Stimulated activated CD8-positive, alpha-beta memory T cell treated with anti-CD3 and anti-CD28 coated beads, Interleukin-4, amount 100 ng/mL, for 24 hours (primary cell): ENCODE data around the gene TAF4.

Experiments
- DNase-seq: peaks from one replicate; pipeline ENCODE4 v3.0.0-alpha.2; 2020; ENCODE audit warnings: low read depth

The TAF4 gene

DNA sequence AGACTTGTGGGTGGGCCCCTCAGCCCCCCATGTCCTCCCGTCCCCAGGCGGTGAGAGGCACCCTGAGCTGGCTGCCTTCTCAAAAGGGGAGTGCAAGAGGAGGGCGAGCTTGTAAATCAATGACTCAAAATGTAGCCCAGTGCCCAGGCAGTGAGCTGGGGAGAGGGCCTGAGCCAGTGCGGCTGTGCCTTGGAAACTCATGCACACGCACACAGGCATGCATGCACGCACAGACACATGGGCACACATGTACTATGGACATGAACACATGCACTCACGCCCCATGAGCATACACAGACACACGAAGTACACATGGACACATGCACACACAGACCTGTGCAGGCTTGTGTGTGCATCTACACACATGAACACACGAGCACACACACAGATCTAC is 133.5 kb downstream of the TAF4 start:
- no peak for DNase-seq

DNA sequence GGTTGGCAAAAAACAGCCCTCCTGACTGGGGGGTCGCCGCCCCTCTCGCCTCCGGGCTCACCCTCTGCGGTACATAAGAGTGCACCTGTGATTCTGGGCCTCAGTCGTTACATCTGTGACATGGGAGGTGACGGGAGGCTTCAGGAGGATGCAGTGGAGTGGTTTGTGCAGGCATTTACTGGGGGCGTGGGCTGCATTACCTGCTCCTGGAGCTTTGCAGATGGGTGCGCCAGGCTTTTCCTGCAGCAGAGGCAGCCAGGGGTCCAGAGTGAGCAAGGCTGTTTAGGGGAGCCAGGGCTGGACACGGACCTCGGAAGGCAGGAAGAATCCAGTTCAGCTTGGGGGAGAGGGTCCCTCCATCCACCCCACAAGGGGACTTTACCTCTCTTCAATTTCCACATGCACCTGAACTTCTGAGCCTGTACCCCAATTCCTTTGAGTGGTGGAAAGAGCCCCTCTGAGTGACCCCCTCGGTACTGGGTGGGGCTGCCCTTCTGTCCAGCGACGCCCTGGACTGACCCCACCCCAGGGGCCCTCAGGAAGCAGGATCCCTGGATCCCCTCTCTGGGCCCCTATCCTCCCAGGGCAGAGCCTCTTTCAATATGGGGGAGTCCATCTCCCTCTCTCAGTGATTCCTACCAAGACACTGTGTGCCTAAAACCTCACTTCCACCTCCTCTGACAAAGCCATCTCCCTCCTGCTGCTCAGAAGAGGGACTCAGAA is 134.0 kb downstream of the TAF4 start:
- no peak for DNase-seq

DNA sequence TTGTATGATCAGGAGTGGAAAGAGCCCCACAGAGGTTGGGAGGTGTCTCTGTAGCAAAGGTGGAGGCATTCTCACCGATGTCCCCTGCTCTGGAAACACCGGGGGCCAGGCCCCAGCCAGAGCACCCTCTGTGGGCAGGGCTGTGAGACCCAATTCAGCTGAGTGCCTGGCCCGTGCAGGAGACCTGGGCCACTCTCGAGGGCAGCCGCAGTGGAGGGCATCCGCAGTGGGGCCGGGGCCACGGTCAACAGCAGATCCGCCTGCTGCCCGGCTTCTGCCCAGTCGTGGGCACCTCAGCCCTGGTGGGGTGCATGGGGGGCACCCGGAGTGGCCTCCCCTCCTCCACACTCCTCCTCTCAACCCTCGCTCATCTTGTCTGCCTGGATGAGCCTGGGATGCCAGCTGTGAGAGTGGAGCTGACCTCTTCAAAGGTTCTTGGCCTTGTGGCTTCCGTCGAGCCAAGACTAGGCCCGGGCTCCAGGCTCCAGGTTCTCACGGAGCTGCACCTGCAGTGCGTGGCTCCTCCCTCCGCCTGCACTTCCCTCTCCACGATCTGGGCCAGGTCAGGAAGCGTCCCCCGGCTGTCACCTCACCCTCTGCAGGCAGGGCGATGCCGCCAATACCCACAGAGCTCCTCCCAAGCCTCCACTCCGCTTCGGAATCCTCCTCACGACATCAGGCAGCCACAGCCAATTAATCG is 134.8 kb downstream of the TAF4 start:
- no peak for DNase-seq

DNA sequence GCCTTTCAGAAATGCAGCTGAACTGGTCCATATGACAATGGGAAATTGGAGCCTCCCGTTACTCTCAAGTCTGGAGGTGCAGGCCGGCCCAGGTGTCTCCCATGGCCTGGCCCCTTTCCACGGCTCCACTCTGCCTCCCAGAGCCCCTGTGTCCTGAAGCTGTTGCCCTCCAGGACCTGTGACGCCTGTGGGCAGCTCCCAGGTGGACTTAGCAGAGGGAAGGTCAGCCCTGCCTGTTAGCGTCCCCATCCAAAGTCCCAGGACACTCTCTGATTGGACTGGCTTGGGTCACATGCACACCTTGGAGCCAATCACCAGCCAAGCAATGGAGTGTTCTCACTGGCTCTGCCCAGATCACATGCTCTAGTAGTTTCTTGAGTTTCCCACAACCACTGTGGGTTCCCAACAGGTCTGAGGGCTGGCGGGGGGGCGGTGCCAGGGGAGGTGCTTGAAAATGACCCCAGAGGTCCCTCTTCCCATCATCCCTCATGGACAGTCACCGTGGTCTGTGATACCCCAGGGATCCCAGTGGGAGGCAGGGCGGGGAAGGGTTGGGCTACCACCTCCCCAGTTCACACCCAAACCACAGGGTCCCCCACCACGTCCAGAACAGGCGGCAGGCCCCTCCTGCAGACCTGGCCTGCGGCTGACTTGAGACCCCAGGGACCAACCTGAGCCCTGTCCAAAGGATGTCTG is 135.6 kb downstream of the TAF4 start:
- DNase-seq = no peak

DNA sequence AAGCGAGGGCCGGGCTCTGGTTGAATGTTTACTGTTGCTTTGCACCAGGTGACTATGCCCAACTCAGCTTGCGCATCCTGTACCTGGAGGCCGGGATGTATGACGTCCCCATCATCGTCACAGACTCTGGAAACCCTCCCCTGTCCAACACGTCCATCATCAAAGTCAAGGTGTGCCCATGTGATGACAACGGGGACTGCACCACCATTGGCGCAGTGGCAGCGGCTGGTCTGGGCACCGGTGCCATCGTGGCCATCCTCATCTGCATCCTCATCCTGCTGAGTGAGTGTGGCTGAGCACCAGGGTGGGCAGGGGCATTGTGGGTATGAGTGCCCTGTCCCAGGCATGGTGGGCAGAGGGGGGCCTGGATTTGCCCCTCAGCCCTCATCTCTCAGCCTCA is 136.1 kb downstream of the TAF4 start:
- no peak for DNase-seq

DNA sequence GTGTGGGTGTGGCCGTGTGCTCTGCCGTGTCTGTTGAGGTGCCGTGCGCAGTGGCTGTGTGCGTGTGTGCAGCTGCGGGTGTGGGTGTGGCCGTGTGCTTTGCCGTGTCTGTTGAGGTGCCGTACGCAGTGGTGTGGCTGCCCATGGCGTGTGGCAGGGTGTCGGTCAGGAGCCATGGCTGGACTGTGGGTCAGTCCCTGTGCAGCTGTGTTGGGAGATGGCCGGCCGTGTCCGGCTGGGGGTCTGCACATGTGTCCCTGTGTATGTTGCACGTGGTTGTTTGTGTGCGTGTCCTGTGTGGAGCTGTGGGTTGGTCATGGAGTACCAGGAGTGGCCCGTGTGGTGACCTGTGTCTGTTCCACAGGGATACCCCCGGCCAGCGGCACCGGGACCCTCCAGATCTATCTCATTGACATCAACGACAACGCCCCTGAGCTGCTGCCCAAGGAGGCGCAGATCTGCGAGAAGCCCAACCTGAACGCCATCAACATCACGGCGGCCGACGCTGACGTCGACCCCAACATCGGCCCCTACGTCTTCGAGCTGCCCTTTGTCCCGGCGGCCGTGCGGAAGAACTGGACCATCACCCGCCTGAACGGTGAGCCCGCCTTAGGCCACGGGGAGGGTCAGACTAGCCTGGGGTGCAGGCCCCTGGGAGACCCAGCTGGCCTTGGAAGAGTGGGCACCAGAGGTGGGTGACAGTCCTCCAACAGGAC is 137.7 kb downstream of the TAF4 start:
- DNase-seq = no peak

DNA sequence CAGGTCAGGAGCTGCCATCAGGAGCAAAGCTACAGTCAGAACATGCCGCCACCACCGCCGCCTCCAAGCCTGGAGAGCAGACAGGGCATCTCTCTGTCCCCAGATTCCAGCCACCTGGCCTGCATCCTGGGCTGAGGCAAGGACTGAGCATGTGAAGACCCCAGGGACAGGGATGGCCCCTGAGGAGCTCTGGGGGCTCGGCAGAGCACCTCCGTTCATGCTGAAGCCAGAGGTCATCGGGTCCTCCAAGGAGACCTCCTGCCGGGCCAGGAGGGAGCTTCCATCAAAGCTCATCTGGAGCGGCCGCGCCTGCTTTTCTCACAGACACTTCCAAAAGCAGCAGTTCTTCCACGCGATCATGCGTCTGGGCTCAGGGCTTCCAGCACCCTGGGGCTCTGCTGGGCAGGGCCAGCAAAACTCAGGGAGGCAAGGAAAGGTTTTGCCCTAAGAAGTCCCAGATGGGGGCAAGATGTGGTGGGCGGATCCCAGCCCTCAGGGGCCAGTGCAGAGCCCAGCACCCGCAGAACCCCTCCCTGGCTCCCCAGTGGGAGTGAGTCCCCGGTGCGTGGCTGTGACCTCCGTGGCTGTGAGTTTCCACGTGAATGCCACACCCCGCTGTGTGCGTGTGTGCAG is 138.4 kb downstream of the TAF4 start:
- DNase-seq = no peak

DNA sequence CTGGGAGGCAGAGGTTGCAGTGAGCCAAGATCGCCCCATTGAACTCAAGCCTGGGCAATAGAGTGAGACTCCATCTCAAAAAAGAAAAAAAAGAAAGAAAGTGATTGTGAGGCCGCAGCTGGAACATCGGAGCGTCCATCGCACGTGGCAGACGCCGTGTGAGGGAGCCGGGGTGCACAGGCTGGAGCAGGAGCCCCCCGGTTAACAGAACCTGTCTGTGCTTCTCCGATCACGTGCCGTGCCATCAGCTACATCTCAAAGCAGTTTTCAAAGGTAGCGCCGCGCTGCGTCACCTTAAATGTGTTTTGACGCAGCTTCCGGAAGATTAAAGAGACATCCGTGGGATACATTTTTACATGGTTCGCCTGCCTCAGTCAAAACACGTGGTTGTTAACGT is 138.9 kb downstream of the TAF4 start:
- DNase-seq = no peak

DNA sequence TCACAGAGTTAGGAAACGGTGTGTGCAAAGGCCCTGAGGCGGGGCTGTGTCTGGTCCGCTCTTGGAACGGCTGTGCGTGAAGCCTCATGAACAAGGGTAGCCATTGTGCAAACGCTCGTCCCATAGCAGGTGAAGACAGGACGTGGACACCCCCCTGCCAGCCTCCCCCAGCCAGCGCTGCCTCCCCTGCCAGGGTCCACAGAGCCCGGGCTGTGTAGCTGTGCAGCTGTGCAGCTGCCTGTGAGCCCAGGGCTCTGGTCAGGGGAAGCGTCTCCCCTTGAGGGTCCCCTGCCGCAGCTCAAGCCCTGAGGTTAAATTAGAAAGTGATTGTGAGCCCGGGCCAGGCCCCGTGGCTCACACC is 139.4 kb downstream of the TAF4 start:
- no peak for DNase-seq

DNA sequence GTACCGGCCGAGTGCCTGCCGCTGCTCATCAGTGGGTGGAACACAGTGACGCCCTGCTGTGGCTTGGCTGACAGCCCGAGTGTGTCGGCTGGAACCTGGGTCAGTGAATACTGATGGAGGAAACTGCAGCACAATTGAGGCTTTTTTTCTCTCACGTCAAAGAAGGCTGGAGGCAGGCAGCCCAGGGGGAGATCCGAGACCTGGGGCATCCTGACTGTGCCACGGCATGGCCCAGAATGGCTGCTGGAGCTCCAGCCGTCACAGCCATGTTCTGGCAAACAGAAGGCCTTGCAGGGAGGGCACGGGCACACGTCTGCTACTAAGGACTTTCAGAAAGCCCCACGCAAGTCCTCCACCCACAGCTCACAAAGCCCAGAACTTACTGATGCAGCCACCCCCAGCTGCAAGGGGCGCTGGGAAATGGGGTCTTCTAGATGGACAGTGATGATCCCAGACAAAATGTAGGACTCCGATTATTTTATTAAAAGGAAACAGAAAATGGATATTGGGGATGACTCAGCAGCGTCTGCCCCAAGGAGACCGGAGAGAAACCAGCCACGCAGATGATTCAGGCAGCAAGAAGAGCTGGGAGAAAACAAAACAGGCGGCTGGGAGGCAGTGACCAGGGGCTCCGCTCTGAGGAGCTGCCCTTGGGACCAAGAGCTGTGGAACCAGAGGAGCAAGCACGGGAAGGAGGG is 140.0 kb downstream of the TAF4 start:
- no peak for DNase-seq

DNA sequence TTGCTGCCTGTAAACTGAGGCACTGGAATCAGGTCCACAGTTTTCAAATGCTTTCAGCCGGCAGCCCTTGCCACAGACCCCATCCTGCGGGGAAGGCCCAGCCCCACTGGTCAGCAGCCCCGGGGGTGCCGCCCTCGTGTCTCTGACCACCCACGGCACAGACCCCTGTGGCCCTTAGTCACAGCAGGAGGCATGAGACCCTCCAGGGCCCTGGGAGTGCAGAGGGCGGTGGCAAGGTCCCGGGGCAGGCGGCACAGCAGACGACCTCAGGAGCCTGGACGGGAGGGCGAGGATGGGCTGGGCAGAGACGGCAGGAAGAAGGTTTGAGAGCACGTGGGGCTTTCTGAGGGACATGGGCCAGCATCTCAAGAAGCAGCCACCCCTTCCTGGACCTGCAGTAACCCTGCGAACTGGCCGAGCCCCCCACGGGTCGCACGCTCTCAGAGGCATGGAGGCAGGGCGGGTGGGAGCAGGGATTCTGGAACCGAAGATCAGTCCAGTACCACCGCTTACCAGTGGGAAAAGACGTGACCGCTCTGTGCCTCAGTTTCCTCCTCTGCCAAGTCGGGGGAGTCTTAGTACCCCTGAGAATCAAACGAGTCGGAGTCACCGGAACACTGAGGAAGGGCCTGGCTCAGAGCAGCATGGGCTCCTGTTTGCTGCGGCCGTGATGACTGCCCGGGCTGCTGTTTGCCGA is 140.7 kb downstream of the TAF4 start:
- no peak for DNase-seq
